Measurements from ENCODE around the gene ZDHHC24.

- TF ChIP-seq CTCF (IDR thresholded peaks at IDR 0.05 in 4 of 5, conservative IDR thresholded peaks at IDR 0.05 in 1 of 5) (no peak), POLR2A (IDR thresholded peaks at IDR 0.05) (no peak)
Observed at GRCh38 chr11:66484806-66485380, 61.0 kb downstream of the ZDHHC24 start.
